AG10803 (cell line): ENCODE measurements around the gene SEBOX.

ENCODE experiments used
- DNase-seq: peaks from one replicate; pipeline ENCODE4 v3.0.0; 2010; ENCODE audit warnings: low read depth
- H3K4me3 ChIP-seq: 2 replicates; pipeline ENCODE4 v1.5.1; 2011; ENCODE audit warnings: mild to moderate bottlenecking, low read length, control low read depth
- TF ChIP-seq, protein P1 (sequence below): conservative IDR thresholded peaks from 2 replicates; pipeline ENCODE4 v1.5.1; 2011; ENCODE audit warnings: mild to moderate bottlenecking, low read length, control low read depth, inconsistent platforms

Gene SEBOX

GRCh38 chr17:28394337-28395116, 29.5 kb upstream of the SEBOX start:
- TF ChIP-seq, protein P1, sequence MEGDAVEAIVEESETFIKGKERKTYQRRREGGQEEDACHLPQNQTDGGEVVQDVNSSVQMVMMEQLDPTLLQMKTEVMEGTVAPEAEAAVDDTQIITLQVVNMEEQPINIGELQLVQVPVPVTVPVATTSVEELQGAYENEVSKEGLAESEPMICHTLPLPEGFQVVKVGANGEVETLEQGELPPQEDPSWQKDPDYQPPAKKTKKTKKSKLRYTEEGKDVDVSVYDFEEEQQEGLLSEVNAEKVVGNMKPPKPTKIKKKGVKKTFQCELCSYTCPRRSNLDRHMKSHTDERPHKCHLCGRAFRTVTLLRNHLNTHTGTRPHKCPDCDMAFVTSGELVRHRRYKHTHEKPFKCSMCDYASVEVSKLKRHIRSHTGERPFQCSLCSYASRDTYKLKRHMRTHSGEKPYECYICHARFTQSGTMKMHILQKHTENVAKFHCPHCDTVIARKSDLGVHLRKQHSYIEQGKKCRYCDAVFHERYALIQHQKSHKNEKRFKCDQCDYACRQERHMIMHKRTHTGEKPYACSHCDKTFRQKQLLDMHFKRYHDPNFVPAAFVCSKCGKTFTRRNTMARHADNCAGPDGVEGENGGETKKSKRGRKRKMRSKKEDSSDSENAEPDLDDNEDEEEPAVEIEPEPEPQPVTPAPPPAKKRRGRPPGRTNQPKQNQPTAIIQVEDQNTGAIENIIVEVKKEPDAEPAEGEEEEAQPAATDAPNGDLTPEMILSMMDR = no peak
- peak; percentile 48 for DNase-seq

DNA sequence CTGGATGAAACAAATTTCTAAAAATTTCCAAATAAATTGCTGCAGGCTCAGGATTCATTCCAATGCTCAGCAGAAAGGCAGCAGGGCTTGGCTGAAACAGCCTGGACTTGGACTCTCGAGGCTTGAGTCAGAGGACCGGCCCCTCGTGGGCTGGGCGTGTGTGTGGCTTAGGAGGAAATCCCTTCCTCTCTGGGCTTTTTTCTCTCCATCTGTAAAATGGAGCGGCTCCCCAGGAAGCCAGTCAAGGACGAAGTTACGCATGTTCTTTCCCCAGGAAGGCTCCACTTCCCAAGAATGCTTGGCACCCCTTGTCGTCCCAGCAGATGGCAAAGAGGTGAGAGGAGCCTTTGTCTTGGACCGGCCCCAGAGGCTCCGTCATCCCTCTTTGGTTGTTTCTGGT, 27.5 kb upstream of the SEBOX start:
- TF ChIP-seq, protein P1 = no peak
- DNase-seq = no peak
- H3K4me3 ChIP-seq = no peak overlapping the region

More at GRCh38 chr17:28394337-28395116, 29.5 kb upstream of the SEBOX start:
- H3K4me3 ChIP-seq = no peak overlapping the region

DNA sequence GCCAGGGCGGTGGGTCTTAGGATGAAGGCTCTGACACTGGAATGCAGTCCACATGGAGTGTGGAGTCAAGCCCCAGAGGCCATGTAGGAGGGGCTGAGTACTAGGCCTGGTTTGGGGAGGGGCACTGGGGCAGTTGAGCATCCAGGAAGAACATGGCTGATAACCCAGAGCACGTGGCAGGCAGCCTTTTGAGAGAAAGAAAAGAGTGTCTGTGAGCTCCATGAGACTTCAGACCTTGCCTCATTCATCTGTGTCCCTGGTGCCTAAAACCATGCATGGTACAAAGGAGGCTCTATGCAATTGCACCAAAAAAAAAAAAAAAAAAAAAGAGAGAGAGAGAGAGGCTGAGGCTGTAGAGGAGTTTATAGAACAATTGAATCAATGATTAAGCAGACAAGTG, 26.4 kb upstream of the SEBOX start:
- DNase-seq = no peak
- TF ChIP-seq, protein P1 = no peak
- H3K4me3 ChIP-seq = no peak overlapping the region

GRCh38 chr17:28390984-28391383, 26.0 kb upstream of the SEBOX start:
- TF ChIP-seq, protein P1 = no peak
- no peak for DNase-seq
- H3K4me3 ChIP-seq = no peak overlapping the region

GRCh38 chr17:28390563-28390962, 25.6 kb upstream of the SEBOX start:
- no peak overlapping the region for H3K4me3 ChIP-seq
- TF ChIP-seq, protein P1 = no peak
- no peak for DNase-seq

- TF ChIP-seq, protein P1 = no peak
- no peak overlapping the region for H3K4me3 ChIP-seq
- DNase-seq = no peak
Measured at GRCh38 chr17:28390141-28390540, 25.1 kb upstream of the SEBOX start.

DNA sequence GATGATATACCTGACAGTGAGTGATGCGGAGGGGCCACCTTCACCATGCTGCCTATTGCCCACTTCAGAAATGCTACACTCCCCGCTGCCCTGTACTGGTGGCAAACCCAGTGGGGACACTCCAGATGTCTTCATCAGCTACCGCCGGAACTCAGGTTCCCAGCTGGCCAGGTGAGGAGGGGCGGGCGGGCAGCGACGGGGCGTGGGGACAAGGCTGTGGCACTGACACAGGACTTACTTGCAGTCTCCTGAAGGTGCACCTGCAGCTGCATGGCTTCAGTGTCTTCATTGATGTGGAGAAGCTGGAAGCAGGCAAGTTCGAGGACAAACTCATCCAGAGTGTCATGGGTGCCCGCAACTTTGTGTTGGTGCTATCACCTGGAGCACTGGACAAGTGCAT, 23.1 kb upstream of the SEBOX start:
- H3K4me3 ChIP-seq = no peak overlapping the region
- no peak for DNase-seq
- TF ChIP-seq, protein P1 = no peak
